CD4-positive, alpha-beta T cell treated with Interleukin-15 for 4 hours (primary cell): ENCODE results near the gene SELENOS.

Source experiments
- DNase-seq: peaks from one replicate; pipeline ENCODE4 v3.0.0-alpha.2; 2020; ENCODE audit warnings: low spot score

The SELENOS gene

GRCh38 chr15:101276501-101277037 lies 716 bp downstream of the SELENOS start:
- DNase-seq: peak; percentile 25

GRCh38 chr15:101275018-101275417 lies 2.3 kb downstream of the SELENOS start:
- DNase-seq: no peak

GRCh38 chr15:101273534-101273933 lies 3.8 kb downstream of the SELENOS start:
- DNase-seq: no peak

- no peak for DNase-seq
These were observed 4.7 kb downstream of the SELENOS start for GRCh38 chr15:101272584-101272983.

GRCh38 chr15:101269479-101270223 lies 7.6 kb downstream of the SELENOS start:
- no peak for DNase-seq

- no peak for DNase-seq
These were observed 9.8 kb downstream of the SELENOS start for GRCh38 chr15:101267320-101268104.

- DNase-seq: no peak
These were observed 10.5 kb downstream of the SELENOS start for GRCh38 chr15:101266787-101267186.

- DNase-seq: no peak
These were observed 11.3 kb downstream of the SELENOS start for GRCh38 chr15:101266034-101266433.

- no peak for DNase-seq
These were observed 12.2 kb downstream of the SELENOS start for GRCh38 chr15:101264911-101265641.

- DNase-seq: no peak
These were observed 13.3 kb downstream of the SELENOS start for GRCh38 chr15:101264011-101264410.

- DNase-seq: no peak
These were observed 14.7 kb downstream of the SELENOS start for GRCh38 chr15:101262551-101262950.

GRCh38 chr15:101258238-101259144 lies 18.8 kb downstream of the SELENOS start:
- peak; percentile 68 for DNase-seq

GRCh38 chr15:101256757-101257156 lies 20.5 kb downstream of the SELENOS start:
- peak; percentile 13 for DNase-seq

GRCh38 chr15:101255615-101256241 lies 21.6 kb downstream of the SELENOS start:
- DNase-seq: no peak

GRCh38 chr15:101255051-101255395 lies 22.3 kb downstream of the SELENOS start:
- DNase-seq: no peak

GRCh38 chr15:101254157-101255050 lies 22.9 kb downstream of the SELENOS start:
- no peak for DNase-seq

GRCh38 chr15:101252836-101253235 lies 24.4 kb downstream of the SELENOS start:
- DNase-seq: no peak

- DNase-seq: peak; percentile 88
These were observed 25.2 kb downstream of the SELENOS start, which contains the start of gene CHSY1 for GRCh38 chr15:101251830-101252820. Gene CHSY1, minus strand, starts transcription at chr15:101252048. Its CDS starts 592 bp downstream, at chr15:101251456.
